Measurements from ENCODE around the gene F10. TPM values are rescaled to one million over a fixed set of nuclear protein-coding genes. Genes with fewer than 3 reads are reported as not detected.

Gene F10
- total RNA-seq (100 to 1,000 TPM in 1 of 2 donors, 10 to 100 TPM in 1; 85.3 to 110 TPM), polyA plus RNA-seq (100 to 1,000 TPM; 124 to 199 TPM)

GRCh38 chr13:113122550-113123225 lies at the start of gene F10:
Gene F10 (plus strand): TSS chr13:113122799. CDS start chr13:113122856, 57 bp downstream.
- H3K27me3 ChIP-seq (ENCODE audit: control insufficient read depth in 4 of 4, insufficient read depth in 4 of 4, low read length in 3 of 4), result no peaks in the 10 kb centered on the region
- 19% methylated on average over 23 of the region's 23 CpGs for WGBS
- peak within 1 kb of the TSS in 1 of 2 donors; percentile 14 for H3K9ac ChIP-seq (ENCODE audit: low read depth in 1 of 2, low read length in 2 of 2)
- peak within 1 kb of the TSS; percentile 69 to 79 for H3K27ac ChIP-seq (ENCODE audit: low read depth in 1 of 2, low read length in 2 of 2)
- peak; percentile 65 for TF ChIP-seq NR2F2 (IDR thresholded peaks at IDR 0.05)
- peak; percentile 96 for TF ChIP-seq HNF4G (IDR thresholded peaks at IDR 0.05)
- peak in 1 of 2 donors; percentile 73 for TF ChIP-seq EGR1 (IDR thresholded peaks at IDR 0.05; ENCODE audit: low read depth in 2 of 2)
- no peak for TF ChIP-seq MAX (IDR thresholded peaks at IDR 0.05)
- TF ChIP-seq GABPA (IDR thresholded peaks at IDR 0.05 in 1 of 2, conservative IDR thresholded peaks at IDR 0.05 in 1 of 2), result no peak
- TF ChIP-seq JUND (IDR thresholded peaks at IDR 0.05), result no peak
- TF ChIP-seq, protein P1, sequence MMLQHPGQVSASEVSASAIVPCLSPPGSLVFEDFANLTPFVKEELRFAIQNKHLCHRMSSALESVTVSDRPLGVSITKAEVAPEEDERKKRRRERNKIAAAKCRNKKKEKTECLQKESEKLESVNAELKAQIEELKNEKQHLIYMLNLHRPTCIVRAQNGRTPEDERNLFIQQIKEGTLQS (IDR thresholded peaks at IDR 0.05), result no peak
- peak; percentile 43 for TF ChIP-seq CTCF (IDR thresholded peaks at IDR 0.05; ENCODE audit: low read depth, low read length, missing input control)
- TF ChIP-seq SP1 (IDR thresholded peaks at IDR 0.05), result peak; percentile 94
- no peak for TF ChIP-seq TAF1 (conservative IDR thresholded peaks at IDR 0.05)
- peak; percentile 42 for TF ChIP-seq FOXA1 (IDR thresholded peaks at IDR 0.05)
- peak in 1 of 2 donors; percentile 72 for TF ChIP-seq RAD21 (IDR thresholded peaks at IDR 0.05)
- peak; percentile 98 for TF ChIP-seq HNF4A (conservative IDR thresholded peaks at IDR 0.05)
- TF ChIP-seq ZBTB33 (IDR thresholded peaks at IDR 0.05), result no peak
- TF ChIP-seq, protein P2, sequence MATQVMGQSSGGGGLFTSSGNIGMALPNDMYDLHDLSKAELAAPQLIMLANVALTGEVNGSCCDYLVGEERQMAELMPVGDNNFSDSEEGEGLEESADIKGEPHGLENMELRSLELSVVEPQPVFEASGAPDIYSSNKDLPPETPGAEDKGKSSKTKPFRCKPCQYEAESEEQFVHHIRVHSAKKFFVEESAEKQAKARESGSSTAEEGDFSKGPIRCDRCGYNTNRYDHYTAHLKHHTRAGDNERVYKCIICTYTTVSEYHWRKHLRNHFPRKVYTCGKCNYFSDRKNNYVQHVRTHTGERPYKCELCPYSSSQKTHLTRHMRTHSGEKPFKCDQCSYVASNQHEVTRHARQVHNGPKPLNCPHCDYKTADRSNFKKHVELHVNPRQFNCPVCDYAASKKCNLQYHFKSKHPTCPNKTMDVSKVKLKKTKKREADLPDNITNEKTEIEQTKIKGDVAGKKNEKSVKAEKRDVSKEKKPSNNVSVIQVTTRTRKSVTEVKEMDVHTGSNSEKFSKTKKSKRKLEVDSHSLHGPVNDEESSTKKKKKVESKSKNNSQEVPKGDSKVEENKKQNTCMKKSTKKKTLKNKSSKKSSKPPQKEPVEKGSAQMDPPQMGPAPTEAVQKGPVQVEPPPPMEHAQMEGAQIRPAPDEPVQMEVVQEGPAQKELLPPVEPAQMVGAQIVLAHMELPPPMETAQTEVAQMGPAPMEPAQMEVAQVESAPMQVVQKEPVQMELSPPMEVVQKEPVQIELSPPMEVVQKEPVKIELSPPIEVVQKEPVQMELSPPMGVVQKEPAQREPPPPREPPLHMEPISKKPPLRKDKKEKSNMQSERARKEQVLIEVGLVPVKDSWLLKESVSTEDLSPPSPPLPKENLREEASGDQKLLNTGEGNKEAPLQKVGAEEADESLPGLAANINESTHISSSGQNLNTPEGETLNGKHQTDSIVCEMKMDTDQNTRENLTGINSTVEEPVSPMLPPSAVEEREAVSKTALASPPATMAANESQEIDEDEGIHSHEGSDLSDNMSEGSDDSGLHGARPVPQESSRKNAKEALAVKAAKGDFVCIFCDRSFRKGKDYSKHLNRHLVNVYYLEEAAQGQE (IDR thresholded peaks at IDR 0.05), result peak; percentile 90
- TF ChIP-seq YY1 (IDR thresholded peaks at IDR 0.05), result peak; percentile 88
- peak; percentile 82 to 87 for TF ChIP-seq RXRA (IDR thresholded peaks at IDR 0.05)
- TF ChIP-seq FOXA2 (IDR thresholded peaks at IDR 0.05), result peak; percentile 56
- peaks cover 0 to 4% (median 1%) of the 10 kb centered on the region in 4 donors for H3K36me3 ChIP-seq (ENCODE audit: control insufficient read depth in 4 of 4, insufficient read depth in 3 of 4, low read depth in 1 of 4, low read length in 3 of 4)
- H3K9me3 ChIP-seq (ENCODE audit: control insufficient read depth in 4 of 4, low read length in 3 of 4), result no peaks in the 10 kb centered on the region
- DNase-seq (ENCODE audit: low spot score), result peak; percentile 75
- H3K4me3 ChIP-seq (ENCODE audit: low read depth in 1 of 3, low read length in 3 of 3), result peak within 1 kb of the TSS; percentile 30 to 60 (median 50)
- H3K4me1 ChIP-seq (ENCODE audit: control insufficient read depth in 4 of 4, insufficient read depth in 4 of 4, low read length in 3 of 4), result peaks cover 3 to 29% (median 18%) of the 10 kb centered on the region in 4 donors
